GM19043 (cell line): ENCODE results near the gene SHQ1.
A peak's percentile ranks its signal among the peaks of the same experiment; 100 is the strongest.
"Not testable (repeated sequence)": the region's sequence is repeated elsewhere in the genome, so short reads cannot be mapped to it uniquely, and the experiment has no call there.

ENCODE experiments used
- ATAC-seq: cut with Tn5 transposase; IDR thresholded peaks from one replicate; pipeline ENCODE4 v1.9.1; 2021; ENCODE audit warnings: low read depth; ENCODE audit not compliant: unreplicated experiment

SHQ1 gene

DNA sequence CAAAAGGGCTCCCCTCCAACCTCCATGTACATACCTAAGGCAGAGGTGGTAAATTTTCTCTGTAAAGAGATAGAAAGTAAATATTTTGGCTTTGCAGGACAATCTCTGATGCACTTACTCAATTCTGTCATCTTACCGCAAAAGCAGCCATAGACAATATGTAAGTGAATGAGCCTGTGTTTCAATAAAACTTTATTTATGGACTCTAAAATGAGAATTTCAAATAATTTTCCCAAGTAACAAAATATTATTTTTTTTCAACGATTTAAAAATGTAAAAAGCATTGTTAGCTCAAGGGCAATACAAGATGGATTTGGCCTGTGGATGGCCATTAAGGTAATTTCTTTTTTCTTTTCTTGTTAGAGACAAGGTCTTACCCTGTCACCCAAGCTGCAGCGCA lies 44.7 kb downstream of the SHQ1 start:
- no peak for ATAC-seq

- no peak for ATAC-seq
These were observed 46.2 kb downstream of the SHQ1 start for GRCh38 chr3:72802001-72802400.

DNA sequence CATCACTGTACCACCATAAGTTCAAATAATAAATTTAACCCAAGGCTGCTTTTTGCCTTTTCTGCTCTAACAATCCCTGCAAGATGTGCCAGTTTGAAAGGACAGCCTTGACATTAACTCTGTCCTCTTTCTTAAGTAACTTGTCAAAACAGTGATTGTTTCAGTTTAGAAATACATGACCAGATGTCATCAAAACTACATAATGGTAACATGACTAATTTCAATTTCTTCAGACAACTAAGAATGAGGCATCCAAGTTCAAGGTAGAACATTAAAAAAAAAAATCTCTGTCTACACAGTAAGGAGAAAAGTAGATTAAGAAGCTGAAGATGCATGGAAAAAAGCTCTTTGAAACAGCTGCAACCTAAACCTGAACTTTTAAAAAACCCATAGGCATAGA lies 47.4 kb downstream of the SHQ1 start:
- no peak for ATAC-seq

DNA sequence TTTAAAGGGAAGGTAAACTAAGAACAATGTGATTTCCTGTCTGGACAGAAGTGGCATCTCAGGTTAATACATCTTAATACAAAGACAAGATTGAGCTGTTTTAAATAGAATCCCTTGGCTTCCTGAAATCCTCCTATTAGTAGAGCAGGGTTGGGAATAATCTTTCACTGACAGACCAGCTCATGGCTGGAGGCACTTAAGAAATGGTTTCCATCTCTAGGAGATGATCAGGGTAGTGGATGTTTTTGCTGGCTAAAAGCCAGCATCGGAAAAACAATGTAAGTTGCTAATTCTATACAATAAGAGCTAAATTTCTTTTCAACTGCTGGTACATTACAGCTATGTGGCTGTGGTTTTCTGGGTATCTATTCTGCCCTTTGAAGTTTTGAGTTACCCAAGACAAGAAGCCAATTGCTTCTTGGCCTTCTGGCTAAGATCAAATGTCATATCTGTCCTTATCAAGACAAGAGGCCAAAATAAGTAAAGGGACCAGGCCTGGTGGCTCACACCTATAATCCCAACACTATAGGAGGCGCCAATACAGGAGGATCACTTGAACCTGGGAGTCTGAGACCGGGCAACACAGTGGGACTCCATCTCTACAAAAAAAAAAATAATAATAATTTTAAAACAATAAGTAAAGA lies 49.6 kb downstream of the SHQ1 start:
- ATAC-seq = no peak

GRCh38 chr3:72797773-72798543 lies 50.3 kb downstream of the SHQ1 start:
- no peak for ATAC-seq

DNA sequence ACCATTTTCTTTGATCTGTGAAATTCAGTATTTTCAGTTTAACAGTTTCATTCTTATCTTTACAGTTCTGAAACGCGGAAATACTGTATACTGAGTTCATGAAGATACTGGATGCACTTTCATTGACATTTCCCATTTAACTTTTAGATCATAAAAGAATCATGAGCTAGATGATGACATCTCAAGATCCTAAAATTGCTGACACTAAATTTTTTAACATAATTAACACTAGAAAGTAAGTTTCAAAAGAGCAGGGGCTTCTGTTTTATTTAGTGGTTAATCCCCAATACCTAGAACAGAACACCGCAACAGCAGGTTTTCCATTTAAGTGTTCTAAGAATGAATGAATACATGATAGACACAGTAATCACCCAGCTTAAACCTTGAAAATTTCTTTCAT lies 54.2 kb downstream of the SHQ1 start:
- ATAC-seq = no peak

DNA sequence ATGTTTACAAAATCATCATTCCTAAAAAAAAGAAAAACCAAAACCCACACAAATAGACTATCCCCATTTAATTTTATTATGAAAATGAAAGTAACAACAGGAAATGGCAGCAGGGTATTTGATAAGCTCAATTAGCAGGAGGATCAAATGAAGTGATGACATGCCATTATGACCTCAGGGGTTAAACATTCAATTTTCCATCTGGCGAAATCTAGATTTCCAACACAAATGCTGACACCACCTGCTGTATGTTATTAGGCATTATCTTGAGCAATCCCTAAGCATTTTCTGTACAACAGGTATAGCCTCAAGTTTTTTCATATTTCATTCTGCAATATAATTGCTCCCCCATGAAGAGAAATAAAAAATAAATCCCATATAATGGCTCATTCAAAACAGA lies 57.1 kb downstream of the SHQ1 start:
- no peak for ATAC-seq

GRCh38 chr3:72789786-72790185 lies 58.5 kb downstream of the SHQ1 start:
- no peak for ATAC-seq

DNA sequence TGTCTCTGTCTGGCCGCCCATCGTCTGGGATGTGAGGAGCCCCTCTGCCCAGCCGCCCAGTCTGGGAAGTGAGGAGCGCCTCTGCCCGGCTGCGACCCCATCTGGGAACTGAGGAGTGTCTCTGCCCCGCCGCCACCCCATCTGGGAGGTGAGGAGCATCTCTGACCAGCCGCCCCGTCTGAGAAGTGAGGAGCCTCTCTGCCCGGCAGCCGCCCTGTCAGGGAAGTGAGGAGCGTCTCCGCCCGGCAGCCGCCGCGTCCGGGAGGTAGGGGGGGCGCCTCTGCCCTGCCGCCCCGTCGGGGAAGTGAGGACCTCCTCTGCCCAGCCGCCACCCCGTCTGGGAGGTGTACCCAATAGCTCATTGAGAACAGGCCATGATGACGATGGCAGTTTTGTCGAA lies 60.0 kb downstream of the SHQ1 start:
- not testable (repeated sequence) for ATAC-seq

- no peak for ATAC-seq
These were observed 61.6 kb downstream of the SHQ1 start for GRCh38 chr3:72786668-72787067.

DNA sequence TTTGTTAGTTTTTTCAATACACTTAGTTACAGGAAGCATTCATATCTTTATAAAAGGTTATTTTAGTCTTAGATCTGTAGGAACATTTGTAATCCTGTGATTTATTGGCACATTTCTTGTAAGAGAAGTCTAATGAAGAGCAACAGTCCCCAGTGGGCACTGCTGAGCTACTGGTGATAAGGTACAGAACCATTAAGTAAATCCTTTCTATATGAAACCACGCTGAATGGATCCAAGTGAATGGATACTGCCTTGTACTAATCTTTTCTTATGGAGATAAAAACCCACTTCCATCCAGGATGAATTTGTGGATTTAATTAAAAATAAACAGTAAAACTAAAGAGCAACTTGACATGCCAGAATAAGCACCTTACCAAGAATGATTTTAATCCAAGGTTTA lies 64.0 kb downstream of the SHQ1 start:
- no peak for ATAC-seq

GRCh38 chr3:72782521-72782920 lies 65.7 kb downstream of the SHQ1 start:
- ATAC-seq = no peak

GRCh38 chr3:72769758-72770540 lies 78.3 kb downstream of the SHQ1 start:
- ATAC-seq = no peak

- ATAC-seq = no peak
These were observed 79.3 kb downstream of the SHQ1 start for GRCh38 chr3:72768936-72769335.

GRCh38 chr3:72768481-72768880 lies 79.8 kb downstream of the SHQ1 start:
- ATAC-seq = no peak

GRCh38 chr3:72768006-72768441 lies 80.2 kb downstream of the SHQ1 start:
- no peak for ATAC-seq

- no peak for ATAC-seq
These were observed 81.4 kb downstream of the SHQ1 start for GRCh38 chr3:72766866-72767265.

DNA sequence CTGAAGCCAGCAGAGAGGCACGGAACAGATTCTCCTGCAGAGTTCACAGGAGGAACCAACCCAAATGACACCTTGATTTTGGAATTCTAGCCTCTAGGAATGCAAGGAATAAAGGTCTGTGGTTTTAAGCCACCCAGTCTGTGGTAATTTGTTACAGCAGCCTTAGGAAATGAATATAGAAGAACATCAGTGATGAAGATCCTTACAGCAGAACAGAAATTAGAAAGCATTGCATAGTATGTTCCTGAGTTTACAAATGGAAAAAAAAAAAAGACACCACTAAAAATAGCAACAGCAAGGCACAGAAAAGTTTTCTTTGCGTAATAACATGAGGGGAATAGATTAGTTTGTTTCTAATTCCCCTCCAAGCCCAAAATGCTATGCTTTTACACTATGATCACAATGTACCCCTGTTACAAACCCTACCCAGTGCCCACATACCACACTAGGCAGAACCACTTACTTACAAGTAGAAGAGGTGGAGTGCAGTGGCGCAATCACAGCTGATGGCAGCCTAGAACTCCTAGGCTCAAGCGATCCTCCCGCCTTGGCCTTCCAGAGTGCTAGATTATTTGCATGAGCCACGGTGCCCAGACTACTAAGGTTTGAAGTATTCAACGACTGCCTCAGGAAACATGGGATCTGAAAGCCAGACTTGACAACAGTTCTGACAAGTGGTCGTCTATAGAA lies 84.3 kb downstream of the SHQ1 start:
- ATAC-seq = no peak

- ATAC-seq = no peak
These were observed 86.8 kb downstream of the SHQ1 start for GRCh38 chr3:72761410-72761809.

DNA sequence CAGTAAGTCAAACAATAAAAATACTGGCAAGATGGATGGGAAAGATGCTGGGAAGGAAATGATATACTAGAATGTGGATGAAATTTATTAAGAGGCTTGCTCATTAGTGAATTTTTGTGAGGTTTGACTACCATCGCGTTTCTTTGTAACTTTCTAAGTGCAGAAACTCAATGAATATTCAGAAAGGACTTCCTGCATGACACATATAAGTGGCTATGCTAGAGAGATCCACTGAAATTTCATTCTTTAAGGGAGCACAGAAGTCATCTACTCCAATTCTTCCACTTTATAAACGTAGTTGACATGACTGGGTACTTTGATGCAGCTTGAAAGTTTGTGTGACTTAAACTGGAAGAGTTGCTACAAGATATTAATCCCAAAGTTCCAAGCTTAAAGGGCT lies 88.0 kb downstream of the SHQ1 start:
- no peak for ATAC-seq

DNA sequence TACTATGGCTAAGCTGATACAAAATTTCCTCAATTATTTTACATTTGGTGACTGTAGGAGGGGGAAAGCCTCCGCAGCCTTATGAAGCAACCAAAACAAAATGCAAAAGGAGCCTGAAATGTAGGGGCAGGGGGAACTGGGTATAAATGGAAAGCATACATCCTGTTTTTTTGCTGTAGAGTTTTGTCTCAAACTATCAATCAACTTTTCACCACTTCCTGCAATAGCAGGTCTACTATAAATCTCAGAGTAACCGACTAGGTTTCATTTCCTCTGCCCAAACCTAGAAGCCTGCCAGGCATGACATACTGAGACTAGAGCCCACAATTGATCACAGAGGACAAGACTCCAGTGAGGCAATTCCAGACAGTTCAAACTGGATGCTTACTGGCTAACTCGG lies 91.3 kb downstream of the SHQ1 start:
- ATAC-seq = peak; percentile 100
